GM18519 (cell line): Measurements from ENCODE around the gene RIMS4.

Source experiments
- ATAC-seq: cut with Tn5 transposase; IDR thresholded peaks from one replicate; pipeline ENCODE4 v1.9.1; 2021; ENCODE audit warnings: mild to moderate bottlenecking, moderate library complexity; ENCODE audit not compliant: unreplicated experiment, low FRiP score

RIMS4 gene

GRCh38 chr20:44704551-44704971 lies 105.8 kb downstream of the RIMS4 start:
- no peak for ATAC-seq

- ATAC-seq, result no peak
These were observed 106.3 kb downstream of the RIMS4 start for GRCh38 chr20:44703956-44704488.

- no peak for ATAC-seq
These were observed 107.0 kb downstream of the RIMS4 start for GRCh38 chr20:44703183-44703925.

DNA sequence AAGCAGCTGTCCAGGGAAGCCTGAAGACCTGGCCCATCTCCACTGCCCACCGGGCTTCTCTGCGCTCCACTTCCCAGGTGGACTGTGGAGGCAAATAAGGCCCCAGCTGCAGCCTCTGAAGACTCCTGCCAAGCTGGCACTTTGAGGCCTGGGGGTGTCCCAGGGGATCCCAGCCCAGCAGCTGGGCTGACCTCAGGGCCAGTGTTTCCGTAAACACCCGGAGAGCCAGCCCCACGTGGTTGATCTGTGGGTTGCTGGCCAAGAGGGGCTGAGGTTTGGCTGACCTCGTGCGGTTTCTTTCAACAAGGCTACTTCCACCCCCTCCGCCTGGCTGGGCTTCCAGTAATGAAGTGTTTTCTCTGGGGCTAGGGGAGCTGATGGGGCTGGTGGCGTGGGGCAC lies 107.6 kb downstream of the RIMS4 start:
- ATAC-seq, result no peak

GRCh38 chr20:44701858-44702256 lies 108.5 kb downstream of the RIMS4 start:
- ATAC-seq, result no peak
